Neural cell (in vitro differentiated cells): ENCODE measurements around the gene SUSD3. TPM values are rescaled to one million over a fixed set of nuclear protein-coding genes. Genes with fewer than 3 reads are reported as not detected.
"Not testable (repeated sequence)": the region's sequence is repeated elsewhere in the genome, so short reads cannot be mapped to it uniquely, and the experiment has no call there.

ENCODE experiments used
- H2AFZ ChIP-seq: fragments of 200-600, 300-800 bp; sonication (generic), shearing (Covaris generic); 2 replicates; pipeline ENCODE4 v1.6.0; 2014; ENCODE audit warnings: low read depth, mild to moderate bottlenecking, antibody characterized with exemption, low read length, moderate library complexity
- H3F3A ChIP-seq: fragments of 200-600 bp; shearing (Covaris generic); 2 replicates; pipeline ENCODE4 v1.6.1; 2016; ENCODE audit warnings: mild to moderate bottlenecking, moderate library complexity, mixed read lengths, antibody characterized with exemption, low read length; ENCODE audit not compliant: insufficient read depth, poor library complexity, severe bottlenecking
- H3K27ac ChIP-seq: fragments of 200-600, 300-800 bp; sonication (generic), shearing (Covaris generic); 2 replicates; pipeline ENCODE4 v1.5.1; 2014; ENCODE audit warnings: mild to moderate bottlenecking, low read length, moderate library complexity
- H3K27me3 ChIP-seq: fragments of 300-800, 200-600 bp; sonication (generic), shearing (Covaris generic); 2 replicates; pipeline ENCODE4 v1.6.0; 2014; ENCODE audit warnings: mild to moderate bottlenecking, low read depth, low read length, moderate library complexity; ENCODE audit not compliant: insufficient read depth
- H3K36me3 ChIP-seq: fragments of 300-800, 200-600 bp; sonication (generic), shearing (Covaris generic); 2 replicates; pipeline ENCODE4 v1.5.1; 2014; ENCODE audit warnings: mild to moderate bottlenecking, antibody characterized with exemption, low read length, moderate library complexity; ENCODE audit not compliant: insufficient read depth
- H3K4me2 ChIP-seq: fragments of 300-800, 200-600 bp; sonication (generic), shearing (Covaris generic); 2 replicates; pipeline ENCODE4 v1.6.0; 2014; ENCODE audit warnings: mild to moderate bottlenecking, low read length
- H3K4me3 ChIP-seq: fragments of 300-800, 200-600 bp; sonication (generic), shearing (Covaris generic); 2 replicates; pipeline ENCODE4 v1.5.1; 2014; ENCODE audit warnings: mild to moderate bottlenecking, low read length, moderate library complexity
- H3K79me2 ChIP-seq: fragments of 200-600 bp; shearing (Covaris generic); replicated peaks from 2 replicates; pipeline ENCODE4 v1.6.0; 2014; ENCODE audit warnings: mild to moderate bottlenecking, low read length, moderate library complexity; ENCODE audit not compliant: insufficient read depth
- H3K9ac ChIP-seq: fragments of 300-800, 200-600 bp; sonication (generic), shearing (Covaris generic); 2 replicates; pipeline ENCODE4 v1.6.1; 2016; ENCODE audit warnings: mild to moderate bottlenecking, low read length, mixed read lengths
- H3K9me2 ChIP-seq: fragments of 200-600 bp; shearing (Covaris generic); 2 replicates; pipeline ENCODE4 v1.6.1; 2016; ENCODE audit warnings: mild to moderate bottlenecking, low read length, mixed read lengths; ENCODE audit not compliant: insufficient read depth
- H3K9me3 ChIP-seq: fragments of 200-600, 300-800 bp; sonication (generic), shearing (Covaris generic); 2 replicates; pipeline ENCODE4 v1.6.1; 2016; ENCODE audit warnings: mild to moderate bottlenecking, mixed run types, low read length, moderate library complexity, mixed read lengths
- H4K20me1 ChIP-seq: fragments of 200-600 bp; shearing (Covaris generic); 2 replicates; pipeline ENCODE4 v1.6.1; 2016; ENCODE audit warnings: mild to moderate bottlenecking, mixed run types; ENCODE audit not compliant: insufficient read depth
- EP300 ChIP-seq: fragments of 450-650 bp; conservative IDR thresholded peaks from 2 replicates; pipeline ENCODE4 v1.6.1; 2014; ENCODE audit warnings: antibody characterized with exemption, mild to moderate bottlenecking, moderate library complexity; ENCODE audit not compliant: poor library complexity, severe bottlenecking
- EZH2 ChIP-seq: fragments of 200-600, 300-800 bp; shearing (Covaris generic), sonication (generic); IDR thresholded peaks from 2 replicates; pipeline ENCODE4 v1.6.1; 2014; ENCODE audit warnings: antibody characterized with exemption, low read length, borderline replicate concordance, mild to moderate bottlenecking; ENCODE audit not compliant: insufficient read depth, poor library complexity, severe bottlenecking
- MXI1 ChIP-seq: fragments of 450-650 bp; conservative IDR thresholded peaks from 2 replicates; pipeline ENCODE4 v1.6.1; 2014; ENCODE audit warnings: antibody characterized with exemption, mild to moderate bottlenecking; ENCODE audit not compliant: poor library complexity, severe bottlenecking
- POLR2AphosphoS5 ChIP-seq: IDR thresholded peaks from 2 replicates; pipeline ENCODE4 v1.6.1; 2012
- RAD21 ChIP-seq: fragments of 450-650 bp; conservative IDR thresholded peaks from 2 replicates; pipeline ENCODE4 v1.6.1; 2014; ENCODE audit warnings: antibody characterized with exemption, mild to moderate bottlenecking, moderate library complexity
- REST ChIP-seq: IDR thresholded peaks from 2 replicates; pipeline ENCODE4 v1.6.1; 2012; ENCODE audit warnings: borderline replicate concordance
- SMC3 ChIP-seq: fragments of 450-650 bp; conservative IDR thresholded peaks from 2 replicates; pipeline ENCODE4 v1.6.1; 2014; ENCODE audit warnings: antibody characterized with exemption, mild to moderate bottlenecking, moderate library complexity; ENCODE audit not compliant: poor library complexity
- TAF1 ChIP-seq: IDR thresholded peaks from 2 replicates; pipeline ENCODE4 v1.6.1; 2012; ENCODE audit warnings: low read depth
- polyA plus RNA-seq: library from polyadenylated mRNA; depleted of rRNA; stranded (reverse); fragments of >200 nt; gene quantifications from 2 replicates; pipeline ENCODE4 v1.2.3, GENCODE V29; 2014
- TF ChIP-seq, protein P1 (sequence below): fragments of 450-650 bp; IDR thresholded peaks from 2 replicates; pipeline ENCODE4 v1.5.1; 2014; ENCODE audit warnings: antibody characterized with exemption, mild to moderate bottlenecking, moderate library complexity; ENCODE audit not compliant: poor library complexity, severe bottlenecking

The SUSD3 gene
- polyA plus RNA-seq, 1 donor from 2014 or later: not detected

DNA sequence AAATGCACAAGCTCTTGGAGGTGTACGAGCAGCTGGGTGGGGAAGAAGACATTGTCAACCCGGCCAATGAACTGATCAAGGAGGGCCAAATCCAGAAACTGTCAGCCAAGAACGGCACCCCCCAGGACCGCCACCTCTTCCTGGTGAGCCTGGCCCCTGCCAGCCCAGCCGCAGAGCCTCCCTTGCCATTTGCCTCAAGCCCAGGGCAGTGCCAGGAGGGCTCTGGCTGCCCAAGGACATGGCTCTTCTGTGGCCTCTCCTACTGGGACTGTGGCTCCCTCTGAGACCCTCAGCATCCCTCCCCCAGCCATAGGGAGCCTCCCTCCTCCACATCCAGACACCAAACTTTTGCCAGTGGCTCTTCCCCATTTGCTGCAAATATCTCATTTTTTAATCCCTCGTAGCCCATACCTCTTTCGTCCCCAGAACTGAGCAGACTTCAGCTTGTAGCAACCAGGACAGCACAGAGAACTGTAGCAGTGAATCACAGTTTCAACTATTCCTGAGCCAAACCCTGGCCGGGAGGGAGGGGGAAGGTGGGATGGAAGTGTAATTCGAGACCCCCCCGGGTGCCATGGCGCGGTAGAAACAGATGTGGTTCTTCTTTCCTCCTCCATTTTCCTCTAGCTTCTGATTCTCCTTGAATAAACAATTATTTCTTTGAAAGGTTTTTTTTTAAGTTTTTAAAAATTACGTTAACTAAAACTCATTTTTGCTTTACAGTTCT lies 44.5 kb upstream of the SUSD3 start:
- Histone ChIP-seq H3K36me3 (no peaks in the 10 kb centered on the region), H3K4me3 (no peak overlapping the region), H4K20me1 (no peaks in the 10 kb centered on the region), H3K27ac (no peak overlapping the region), H3K79me2 (no peaks in the 10 kb centered on the region), H3K4me2 (no peak overlapping the region), H2AFZ (no peak overlapping the region), H3F3A (no peaks in the 10 kb centered on the region), H3K9ac (no peak overlapping the region), H3K27me3 (no peaks in the 10 kb centered on the region), H3K9me3 (no peaks in the 10 kb centered on the region), H3K9me2 (no peaks in the 10 kb centered on the region)
- TF ChIP-seq REST: no peak
- TF ChIP-seq POLR2AphosphoS5: no peak
- TF ChIP-seq RAD21: no peak
- TF ChIP-seq TAF1: no peak
- TF ChIP-seq, protein P1, sequence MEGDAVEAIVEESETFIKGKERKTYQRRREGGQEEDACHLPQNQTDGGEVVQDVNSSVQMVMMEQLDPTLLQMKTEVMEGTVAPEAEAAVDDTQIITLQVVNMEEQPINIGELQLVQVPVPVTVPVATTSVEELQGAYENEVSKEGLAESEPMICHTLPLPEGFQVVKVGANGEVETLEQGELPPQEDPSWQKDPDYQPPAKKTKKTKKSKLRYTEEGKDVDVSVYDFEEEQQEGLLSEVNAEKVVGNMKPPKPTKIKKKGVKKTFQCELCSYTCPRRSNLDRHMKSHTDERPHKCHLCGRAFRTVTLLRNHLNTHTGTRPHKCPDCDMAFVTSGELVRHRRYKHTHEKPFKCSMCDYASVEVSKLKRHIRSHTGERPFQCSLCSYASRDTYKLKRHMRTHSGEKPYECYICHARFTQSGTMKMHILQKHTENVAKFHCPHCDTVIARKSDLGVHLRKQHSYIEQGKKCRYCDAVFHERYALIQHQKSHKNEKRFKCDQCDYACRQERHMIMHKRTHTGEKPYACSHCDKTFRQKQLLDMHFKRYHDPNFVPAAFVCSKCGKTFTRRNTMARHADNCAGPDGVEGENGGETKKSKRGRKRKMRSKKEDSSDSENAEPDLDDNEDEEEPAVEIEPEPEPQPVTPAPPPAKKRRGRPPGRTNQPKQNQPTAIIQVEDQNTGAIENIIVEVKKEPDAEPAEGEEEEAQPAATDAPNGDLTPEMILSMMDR: no peak
- no peak for TF ChIP-seq EP300

- not testable (repeated sequence) for H3K9me3 ChIP-seq, H3K79me2 ChIP-seq, H3K9ac ChIP-seq, H3K27ac ChIP-seq, H2AFZ ChIP-seq, H3K4me2 ChIP-seq, H3K27me3 ChIP-seq, H4K20me1 ChIP-seq, H3F3A ChIP-seq, H3K4me3 ChIP-seq, H3K9me2 ChIP-seq, H3K36me3 ChIP-seq
Measured at GRCh38 chr9:93015190-93015589, 43.3 kb upstream of the SUSD3 start.

GRCh38 chr9:93017621-93018020 lies 40.9 kb upstream of the SUSD3 start:
- Histone ChIP-seq H2AFZ (no peak overlapping the region), H4K20me1 (no peaks in the 10 kb centered on the region), H3K9me3 (no peaks in the 10 kb centered on the region), H3F3A (no peaks in the 10 kb centered on the region), H3K9me2 (no peaks in the 10 kb centered on the region), H3K27me3 (no peaks in the 10 kb centered on the region), H3K27ac (no peak overlapping the region), H3K4me3 (no peak overlapping the region), H3K36me3 (no peaks in the 10 kb centered on the region), H3K4me2 (no peak overlapping the region), H3K79me2 (no peaks in the 10 kb centered on the region), H3K9ac (no peak overlapping the region)
- TF ChIP-seq EZH2: no peak
- TF ChIP-seq POLR2AphosphoS5: no peak
- TF ChIP-seq EP300: no peak
- no peak for TF ChIP-seq MXI1
- TF ChIP-seq, protein P1: no peak
- TF ChIP-seq RAD21: no peak
- no peak for TF ChIP-seq TAF1
- TF ChIP-seq REST: no peak
- TF ChIP-seq SMC3: no peak
